Liver (tissue), 9 donors: Measurements from ENCODE around the gene FAM209A. TPM values are rescaled to one million over a fixed set of nuclear protein-coding genes. Genes with fewer than 3 reads are reported as not detected.

ENCODE experiments used
- DNase-seq: peaks from one replicate; pipeline ENCODE4 v3.0.0-alpha.2; 2017; ENCODE audit warnings: low spot score
- H3K27ac ChIP-seq, 2 donors: one replicate each; pipeline ENCODE4 v1.7.0; 2013; ENCODE audit warnings: inconsistent platforms in 2 of 2, low read length in 2 of 2, control low read depth in 1 of 2, low read depth in 1 of 2, mild to moderate bottlenecking in 1 of 2
- H3K27me3 ChIP-seq, 4 donors: one replicate each; pipeline versions ENCODE4 v1.6.1 to v1.7.0; 2013; ENCODE audit warnings: low read length in 3 of 4, inconsistent platforms in 1 of 4, mild to moderate bottlenecking in 1 of 4, moderate library complexity in 1 of 4; ENCODE audit not compliant: control insufficient read depth in 4 of 4, insufficient read depth in 4 of 4
- H3K36me3 ChIP-seq, 4 donors: one replicate each; pipeline versions ENCODE4 v1.6.1 to v1.7.0; 2013; ENCODE audit warnings: low read length in 3 of 4, mild to moderate bottlenecking in 3 of 4, low read depth in 1 of 4, moderate library complexity in 1 of 4; ENCODE audit not compliant: control insufficient read depth in 4 of 4, insufficient read depth in 3 of 4
- H3K4me1 ChIP-seq, 4 donors: one replicate each; pipeline versions ENCODE4 v1.6.1 to v1.7.0; 2013; ENCODE audit warnings: low read length in 3 of 4, mild to moderate bottlenecking in 3 of 4, moderate library complexity in 1 of 4; ENCODE audit not compliant: control insufficient read depth in 4 of 4, insufficient read depth in 4 of 4
- H3K4me3 ChIP-seq, 3 donors: one replicate each; pipeline versions ENCODE4 v1.6.1 to v1.7.0; 2013; ENCODE audit warnings: low read length in 3 of 3, control low read depth in 1 of 3, low read depth in 1 of 3, mild to moderate bottlenecking in 1 of 3
- H3K9ac ChIP-seq, 2 donors: one replicate each; pipeline ENCODE4 v1.7.0; 2013; ENCODE audit warnings: low read length in 2 of 2, mild to moderate bottlenecking in 2 of 2, moderate library complexity in 2 of 2, control low read depth in 1 of 2, low read depth in 1 of 2
- H3K9me3 ChIP-seq, 4 donors: one replicate each; pipeline versions ENCODE4 v1.6.1 to v1.7.0; 2013; ENCODE audit warnings: low read length in 3 of 4; ENCODE audit not compliant: control insufficient read depth in 4 of 4
- EGR1 ChIP-seq, 2 donors: IDR thresholded peaks; 2 replicates each; pipeline ENCODE4 v1.6.1; 2016 to 2018; ENCODE audit warnings: antibody characterized with exemption in 2 of 2, low read depth in 2 of 2
- FOXA1 ChIP-seq: IDR thresholded peaks from 2 replicates; pipeline ENCODE4 v1.6.1; 2016; ENCODE audit warnings: antibody characterized with exemption
- GABPA ChIP-seq, 2 donors: IDR thresholded peaks in 1 of 2; conservative IDR thresholded peaks in 1 of 2; 2 replicates each; pipeline ENCODE4 v1.6.1; 2016; ENCODE audit warnings: antibody characterized with exemption in 2 of 2, mild to moderate bottlenecking in 1 of 2, moderate library complexity in 1 of 2
- HNF4A ChIP-seq, 2 donors: conservative IDR thresholded peaks; 2 replicates each; pipeline ENCODE4 v1.6.1; 2016; ENCODE audit warnings: antibody characterized with exemption in 2 of 2, mild to moderate bottlenecking in 2 of 2
- HNF4G ChIP-seq: IDR thresholded peaks from 2 replicates; pipeline ENCODE4 v1.6.1; 2016; ENCODE audit warnings: antibody characterized with exemption
- JUND ChIP-seq, 2 donors: IDR thresholded peaks; 2 replicates each; pipeline ENCODE4 v1.6.1; 2016; ENCODE audit warnings: antibody characterized with exemption in 2 of 2
- RAD21 ChIP-seq, 2 donors: IDR thresholded peaks; 2 replicates each; pipeline ENCODE4 v1.6.1; 2016; ENCODE audit warnings: antibody characterized with exemption in 2 of 2, mild to moderate bottlenecking in 2 of 2
- RXRA ChIP-seq, 2 donors: IDR thresholded peaks; 2 replicates each; pipeline ENCODE4 v1.6.1; 2017 to 2018; ENCODE audit warnings: antibody characterized with exemption in 2 of 2, mild to moderate bottlenecking in 1 of 2
- TAF1 ChIP-seq: conservative IDR thresholded peaks from 2 replicates; pipeline ENCODE4 v1.6.1; 2016; ENCODE audit warnings: antibody characterized with exemption, mild to moderate bottlenecking
- YY1 ChIP-seq: IDR thresholded peaks from 2 replicates; pipeline ENCODE4 v1.6.1; 2016; ENCODE audit warnings: antibody characterized with exemption, mild to moderate bottlenecking
- WGBS: extraction: QIAGEN DNeasy Blood & Tissue Kit; methylation state at CpG from one replicate; pipeline ENCODE4 v1.1.7; 2013; 5-methylcytosine and 5-hydroxymethylcytosine counted together
- polyA plus RNA-seq, 2 donors: library from polyadenylated mRNA; stranded (reverse) in 1 of 2; unstranded in 1 of 2; fragments of 200-250 nt in 1 of 2; fragments of >200 nt in 1 of 2; fragmentation: Nextera tagmentation in 1 of 2; extraction: Ambion mirVana in 1 of 2; gene quantifications; one replicate each; pipeline versions ENCODE4 v1.2.1 to v1.2.3, GENCODE V29; 2013 to 2015
- total RNA-seq, 2 donors: library from RNA; depleted of rRNA; stranded (reverse); fragments of >200 nt; gene quantifications; one replicate each; pipeline ENCODE4 v1.2.3, GENCODE V29; 2014
- TF ChIP-seq, protein P1 (sequence below): IDR thresholded peaks from 2 replicates; pipeline ENCODE4 v1.6.1; 2016; ENCODE audit warnings: antibody characterized with exemption
- TF ChIP-seq, protein P2 (sequence below): fragments of 150-350 bp; IDR thresholded peaks from 2 replicates; pipeline ENCODE4 v1.5.1; 2017; ENCODE audit warnings: improper control_type of control experiment, low read depth, low read length; ENCODE audit not compliant: missing input control
- TF ChIP-seq, protein P3 (sequence below): IDR thresholded peaks from 2 replicates; pipeline ENCODE4 v1.6.1; 2016; ENCODE audit warnings: antibody characterized with exemption
- donor health status: healthy.
- donor health status: healthy.
- donor health status: healthy.
- donor health status: healthy.
- donor health status: healthy.

FAM209A gene
- total and polyA plus RNA-seq, 4 donors: not detected

DNA sequence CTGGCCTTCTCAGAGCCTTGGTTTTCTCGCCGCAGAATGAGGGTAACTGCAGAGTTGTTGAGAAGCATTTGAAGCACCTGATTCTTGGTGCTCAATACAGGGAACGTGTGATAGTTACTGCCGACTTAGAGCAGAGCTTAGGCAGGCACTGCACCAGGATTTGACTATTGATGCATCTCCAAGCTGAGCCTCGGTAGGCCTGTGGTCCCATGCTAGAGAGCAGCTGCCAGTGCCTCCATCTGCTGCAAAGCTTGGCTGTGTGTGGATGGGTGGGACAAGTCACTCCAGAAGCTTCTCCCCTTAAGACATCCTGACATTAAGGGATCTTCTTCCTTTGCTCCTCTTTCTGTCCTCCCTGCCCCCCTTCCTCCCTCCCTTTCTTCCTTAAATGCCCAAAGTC, 49.4 kb downstream of the FAM209A start:
- Histone ChIP-seq H3K9ac (no peak overlapping the region), H3K27ac (no peak overlapping the region), H3K4me1 (no peaks in the 10 kb centered on the region), H3K36me3 (no peaks in the 10 kb centered on the region), H3K4me3 (no peak overlapping the region), H3K9me3 (no peaks in the 10 kb centered on the region), H3K27me3 (peaks cover 0 to 5% (median 0%) of the 10 kb centered on the region in 4 donors)
- TF ChIP-seq HNF4G (no peak), TAF1 (no peak), RXRA (IDR thresholded peaks at IDR 0.05) (no peak), EGR1 (IDR thresholded peaks at IDR 0.05; ENCODE audit: low read depth in 2 of 2) (no peak), JUND (IDR thresholded peaks at IDR 0.05) (no peak), HNF4A (conservative IDR thresholded peaks at IDR 0.05) (no peak)
- TF ChIP-seq, protein P1, sequence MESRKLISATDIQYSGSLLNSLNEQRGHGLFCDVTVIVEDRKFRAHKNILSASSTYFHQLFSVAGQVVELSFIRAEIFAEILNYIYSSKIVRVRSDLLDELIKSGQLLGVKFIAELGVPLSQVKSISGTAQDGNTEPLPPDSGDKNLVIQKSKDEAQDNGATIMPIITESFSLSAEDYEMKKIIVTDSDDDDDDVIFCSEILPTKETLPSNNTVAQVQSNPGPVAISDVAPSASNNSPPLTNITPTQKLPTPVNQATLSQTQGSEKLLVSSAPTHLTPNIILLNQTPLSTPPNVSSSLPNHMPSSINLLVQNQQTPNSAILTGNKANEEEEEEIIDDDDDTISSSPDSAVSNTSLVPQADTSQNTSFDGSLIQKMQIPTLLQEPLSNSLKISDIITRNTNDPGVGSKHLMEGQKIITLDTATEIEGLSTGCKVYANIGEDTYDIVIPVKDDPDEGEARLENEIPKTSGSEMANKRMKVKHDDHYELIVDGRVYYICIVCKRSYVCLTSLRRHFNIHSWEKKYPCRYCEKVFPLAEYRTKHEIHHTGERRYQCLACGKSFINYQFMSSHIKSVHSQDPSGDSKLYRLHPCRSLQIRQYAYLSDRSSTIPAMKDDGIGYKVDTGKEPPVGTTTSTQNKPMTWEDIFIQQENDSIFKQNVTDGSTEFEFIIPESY: no peak
- TF ChIP-seq, protein P2, sequence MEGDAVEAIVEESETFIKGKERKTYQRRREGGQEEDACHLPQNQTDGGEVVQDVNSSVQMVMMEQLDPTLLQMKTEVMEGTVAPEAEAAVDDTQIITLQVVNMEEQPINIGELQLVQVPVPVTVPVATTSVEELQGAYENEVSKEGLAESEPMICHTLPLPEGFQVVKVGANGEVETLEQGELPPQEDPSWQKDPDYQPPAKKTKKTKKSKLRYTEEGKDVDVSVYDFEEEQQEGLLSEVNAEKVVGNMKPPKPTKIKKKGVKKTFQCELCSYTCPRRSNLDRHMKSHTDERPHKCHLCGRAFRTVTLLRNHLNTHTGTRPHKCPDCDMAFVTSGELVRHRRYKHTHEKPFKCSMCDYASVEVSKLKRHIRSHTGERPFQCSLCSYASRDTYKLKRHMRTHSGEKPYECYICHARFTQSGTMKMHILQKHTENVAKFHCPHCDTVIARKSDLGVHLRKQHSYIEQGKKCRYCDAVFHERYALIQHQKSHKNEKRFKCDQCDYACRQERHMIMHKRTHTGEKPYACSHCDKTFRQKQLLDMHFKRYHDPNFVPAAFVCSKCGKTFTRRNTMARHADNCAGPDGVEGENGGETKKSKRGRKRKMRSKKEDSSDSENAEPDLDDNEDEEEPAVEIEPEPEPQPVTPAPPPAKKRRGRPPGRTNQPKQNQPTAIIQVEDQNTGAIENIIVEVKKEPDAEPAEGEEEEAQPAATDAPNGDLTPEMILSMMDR: no peak
- WGBS: 87% methylated on average over 5 of the region's 5 CpGs
- no peak for DNase-seq

DNA sequence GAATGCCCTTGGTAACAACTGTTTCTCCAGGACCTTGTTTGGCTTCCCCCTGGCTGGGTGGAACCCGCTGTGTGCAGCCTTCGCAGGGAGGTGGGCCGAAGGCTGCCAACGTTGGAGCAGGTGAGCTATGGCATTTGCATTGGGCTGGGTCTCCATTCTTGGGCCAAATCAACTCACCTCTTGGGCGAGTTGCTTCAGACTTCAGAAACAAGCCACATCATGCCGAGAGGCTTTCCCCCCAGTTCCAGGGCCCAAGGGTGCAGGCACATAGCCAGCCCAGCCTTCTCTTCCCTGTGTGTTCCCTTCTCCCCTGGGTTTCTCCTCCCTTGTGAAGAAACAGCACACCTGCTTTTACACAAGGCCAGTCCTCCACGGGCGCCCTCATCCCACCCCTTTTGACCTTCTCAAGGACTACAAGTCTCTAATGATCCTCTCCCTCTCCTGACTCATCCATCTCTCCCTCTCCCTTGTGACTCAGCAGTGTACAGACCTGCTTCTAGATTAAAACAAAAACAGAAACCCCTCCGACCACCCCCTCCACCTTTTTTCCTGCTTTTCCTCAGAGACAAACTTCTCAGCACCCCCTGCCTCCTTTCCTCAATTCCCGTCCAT, 50.1 kb downstream of the FAM209A start:
- H3K9me3 ChIP-seq: no peaks in the 10 kb centered on the region
- peaks cover 0 to 5% (median 0%) of the 10 kb centered on the region in 4 donors for H3K27me3 ChIP-seq
- H3K4me1 ChIP-seq: no peaks in the 10 kb centered on the region
- H3K4me3 ChIP-seq: no peak overlapping the region
- TF ChIP-seq, protein P1: no peak
- TF ChIP-seq HNF4G (no peak), RAD21 (IDR thresholded peaks at IDR 0.05) (no peak), GABPA (IDR thresholded peaks at IDR 0.05 in 1 of 2, conservative IDR thresholded peaks at IDR 0.05 in 1 of 2) (no peak)
- TF ChIP-seq, protein P3, sequence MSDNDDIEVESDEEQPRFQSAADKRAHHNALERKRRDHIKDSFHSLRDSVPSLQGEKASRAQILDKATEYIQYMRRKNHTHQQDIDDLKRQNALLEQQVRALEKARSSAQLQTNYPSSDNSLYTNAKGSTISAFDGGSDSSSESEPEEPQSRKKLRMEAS: no peak
- H3K9ac ChIP-seq: no peak overlapping the region
- no peak overlapping the region for H3K27ac ChIP-seq
- 74% methylated on average over 10 of the region's 10 CpGs for WGBS
- no peaks in the 10 kb centered on the region for H3K36me3 ChIP-seq
- DNase-seq: no peak

DNA sequence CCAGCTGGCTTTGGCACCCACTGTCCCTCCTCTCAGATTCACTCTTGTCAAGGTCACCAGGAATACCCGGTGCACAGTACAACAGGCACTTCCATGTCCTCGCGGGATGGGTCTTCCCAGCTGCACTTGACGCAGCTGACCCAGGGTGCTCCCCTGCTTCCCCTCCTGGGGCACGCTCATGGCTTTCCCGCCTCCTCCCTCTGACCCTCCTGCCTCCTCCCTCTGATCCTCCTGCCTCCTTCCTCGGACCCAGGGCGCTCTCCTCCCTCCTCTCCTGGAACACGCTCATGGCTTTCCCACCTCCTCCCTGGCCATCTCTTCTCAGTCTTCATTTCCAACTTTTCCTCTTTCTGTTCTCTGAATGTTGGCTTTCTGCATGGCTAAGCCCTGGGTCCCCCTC, 50.6 kb downstream of the FAM209A start:
- Histone ChIP-seq H3K4me3 (no peak overlapping the region), H3K4me1 (no peaks in the 10 kb centered on the region), H3K36me3 (no peaks in the 10 kb centered on the region), H3K27ac (no peak overlapping the region), H3K9me3 (no peaks in the 10 kb centered on the region), H3K9ac (no peak overlapping the region), H3K27me3 (peaks cover 0 to 5% (median 0%) of the 10 kb centered on the region in 4 donors)
- no peak for DNase-seq
- TF ChIP-seq, protein P3: no peak
- no peak for TF ChIP-seq JUND (IDR thresholded peaks at IDR 0.05)
- TF ChIP-seq, protein P2: no peak
- TF ChIP-seq TAF1: no peak
- TF ChIP-seq FOXA1: no peak
- TF ChIP-seq RAD21 (IDR thresholded peaks at IDR 0.05): no peak
- TF ChIP-seq GABPA (IDR thresholded peaks at IDR 0.05 in 1 of 2, conservative IDR thresholded peaks at IDR 0.05 in 1 of 2): no peak
- TF ChIP-seq EGR1 (IDR thresholded peaks at IDR 0.05; ENCODE audit: low read depth in 2 of 2): no peak
- TF ChIP-seq HNF4A (conservative IDR thresholded peaks at IDR 0.05): no peak
- TF ChIP-seq YY1: no peak
- TF ChIP-seq, protein P1: no peak
- WGBS: 74% methylated on average over 9 of the region's 9 CpGs
